Measurements from ENCODE around the gene BARD1.
"Not testable (repeated sequence)": the region's sequence is repeated elsewhere in the genome, so short reads cannot be mapped to it uniquely, and the experiment has no call there.

Gene BARD1

DNA sequence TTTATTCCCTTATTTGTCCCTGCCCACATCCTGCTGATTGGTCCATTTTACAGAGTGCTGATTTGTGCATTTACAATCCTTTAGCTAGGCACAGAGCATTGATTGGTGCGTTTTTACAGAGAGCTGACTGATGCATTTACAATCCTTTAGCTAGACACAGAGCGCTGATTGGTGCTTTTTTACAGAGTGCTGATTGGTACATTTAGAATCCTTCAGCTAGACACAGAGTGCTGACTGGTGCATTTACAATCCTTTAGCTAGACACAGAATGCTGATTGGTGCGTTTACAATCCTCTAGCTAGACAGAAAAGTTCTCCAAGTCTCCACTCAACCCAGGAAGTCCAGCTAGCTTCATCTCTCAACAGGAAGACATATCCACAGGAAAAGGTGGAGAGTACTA, 91.6 kb downstream of the BARD1 start:
- not testable (repeated sequence) for H3K27ac ChIP-seq (ENCODE audit: low read depth, low read length, severe bottlenecking); H3K9me3 ChIP-seq (ENCODE audit: control insufficient read depth, low read length); H3K4me3 ChIP-seq (ENCODE audit: extremely low read depth, insufficient read depth, low read length, poor library complexity, severe bottlenecking); H3K4me1 ChIP-seq (ENCODE audit: control insufficient read depth, insufficient read depth, low read length, poor library complexity, severe bottlenecking); H3K36me3 ChIP-seq (ENCODE audit: control insufficient read depth, insufficient read depth, low read length)
- 90 to 92% methylated on average over 3 of the region's 3 CpGs for WGBS, 2 experiments (ENCODE audit: insufficient coverage in 2 of 2)

DNA sequence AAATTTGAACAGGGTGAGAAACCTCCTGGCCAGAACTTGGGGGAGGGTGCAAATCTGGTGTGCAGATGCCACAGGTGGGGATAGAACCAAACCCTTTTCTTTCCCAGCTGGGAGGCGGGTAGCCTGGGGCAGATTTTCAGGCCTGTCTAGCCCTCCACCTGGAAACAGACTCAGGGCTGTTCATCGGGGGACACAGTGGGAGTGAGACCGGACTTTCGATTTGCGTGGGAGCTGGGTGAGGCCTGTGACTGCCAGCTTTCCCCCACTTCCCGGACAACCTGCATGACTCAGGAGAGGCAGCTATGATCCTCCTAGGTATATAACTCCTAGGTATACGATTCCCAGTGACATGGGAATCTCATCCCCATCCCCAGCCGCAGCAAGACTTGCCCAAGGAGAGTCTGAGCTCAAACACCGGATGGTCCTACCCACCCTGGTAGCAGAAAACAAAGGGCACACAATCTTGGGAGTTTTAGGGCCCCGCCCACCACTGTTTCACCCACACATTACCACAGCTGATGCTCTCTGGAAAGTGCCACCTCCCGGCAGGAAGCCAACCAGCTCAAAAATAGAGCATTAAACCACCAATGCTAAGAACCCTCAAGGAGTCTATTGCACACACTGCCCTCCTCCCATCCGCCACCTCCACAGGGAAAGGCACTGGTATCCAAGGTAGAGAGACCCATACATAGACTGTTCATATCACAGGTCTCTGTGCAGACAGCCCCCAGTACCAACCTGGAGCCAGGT, 92.5 kb downstream of the BARD1 start:
- Histone ChIP-seq H3K9me3 (ENCODE audit: control insufficient read depth, low read length) (no peaks in the 10 kb centered on the region), H3K36me3 (ENCODE audit: control insufficient read depth, insufficient read depth, low read length) (peaks cover 8% of the 10 kb centered on the region), H3K27ac (ENCODE audit: low read depth, low read length, severe bottlenecking) (no peak overlapping the region), H3K4me1 (ENCODE audit: control insufficient read depth, insufficient read depth, low read length, poor library complexity, severe bottlenecking) (no peaks in the 10 kb centered on the region), H3K4me3 (ENCODE audit: extremely low read depth, insufficient read depth, low read length, poor library complexity, severe bottlenecking) (no peak overlapping the region)
- 85 to 90% methylated on average over 6 to 9 of the region's 12 CpGs for WGBS, 2 experiments (ENCODE audit: insufficient coverage in 2 of 2)

DNA sequence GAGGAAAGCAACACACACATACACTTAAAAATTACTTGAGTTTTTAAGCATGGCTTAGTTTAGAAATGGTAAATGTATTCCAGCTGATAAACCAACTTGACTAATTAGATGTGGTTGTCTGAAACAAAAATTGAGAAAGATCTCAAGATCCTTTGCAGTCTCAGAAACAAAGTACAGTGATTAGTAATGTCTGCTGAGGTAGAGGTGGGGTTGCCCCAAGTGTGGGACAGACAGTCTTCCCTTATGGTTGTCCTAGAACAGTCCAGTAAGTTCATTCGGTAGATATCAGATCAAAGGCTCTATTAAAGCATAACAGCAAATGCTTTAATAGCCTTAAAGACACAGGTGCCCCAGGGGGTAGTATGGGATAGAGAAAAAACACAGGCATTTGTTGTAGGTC, 94.5 kb downstream of the BARD1 start:
- Histone ChIP-seq H3K4me1 (ENCODE audit: control insufficient read depth, insufficient read depth, low read length, poor library complexity, severe bottlenecking) (no peaks in the 10 kb centered on the region), H3K27ac (ENCODE audit: low read depth, low read length, severe bottlenecking) (no peak overlapping the region), H3K4me3 (ENCODE audit: extremely low read depth, insufficient read depth, low read length, poor library complexity, severe bottlenecking) (no peak overlapping the region), H3K9me3 (ENCODE audit: control insufficient read depth, low read length) (no peaks in the 10 kb centered on the region), H3K36me3 (ENCODE audit: control insufficient read depth, insufficient read depth, low read length) (peaks cover 8% of the 10 kb centered on the region)
- WGBS, 2 experiments (ENCODE audit: insufficient coverage in 2 of 2) = no CpG with 5 or more reads among the region's 1 CpG

DNA sequence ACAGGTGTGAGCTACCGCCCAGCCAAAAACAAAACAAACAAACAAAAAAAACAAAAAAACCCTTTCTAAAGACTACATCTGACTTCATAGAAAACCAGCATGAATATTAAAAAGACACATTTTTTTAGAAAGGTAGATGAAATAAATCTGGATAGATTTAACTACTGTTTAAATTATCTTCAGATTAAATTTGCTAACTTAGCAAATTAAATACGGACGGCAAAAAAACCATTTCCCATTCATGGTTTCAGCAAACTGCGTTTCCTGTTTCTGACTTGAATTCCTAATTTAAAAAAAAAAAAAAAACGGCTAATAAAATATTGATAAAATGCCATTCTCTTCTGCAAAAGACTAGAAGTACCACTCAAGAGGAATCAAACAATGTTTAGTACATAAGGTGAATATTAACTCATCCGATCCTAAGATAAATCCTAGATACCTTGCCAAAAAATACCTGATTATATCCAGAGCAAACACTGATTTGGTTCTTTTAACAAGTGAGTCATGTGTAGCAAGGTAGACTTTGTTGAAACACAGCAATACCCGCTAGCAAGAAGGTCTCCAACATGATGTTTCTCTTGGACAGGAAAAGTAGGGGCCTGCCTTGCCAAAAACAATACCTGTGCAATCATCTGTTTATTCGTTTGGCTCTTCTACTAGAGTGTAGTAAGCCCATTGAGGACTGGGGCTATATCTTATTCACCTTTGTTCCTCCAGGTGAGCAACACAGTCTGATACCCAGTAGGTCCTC, 96.2 kb downstream of the BARD1 start:
- Histone ChIP-seq H3K4me1 (ENCODE audit: control insufficient read depth, insufficient read depth, low read length, poor library complexity, severe bottlenecking) (no peaks in the 10 kb centered on the region), H3K27ac (ENCODE audit: low read depth, low read length, severe bottlenecking) (no peak overlapping the region), H3K36me3 (ENCODE audit: control insufficient read depth, insufficient read depth, low read length) (peaks cover 7% of the 10 kb centered on the region), H3K4me3 (ENCODE audit: extremely low read depth, insufficient read depth, low read length, poor library complexity, severe bottlenecking) (no peak overlapping the region), H3K9me3 (ENCODE audit: control insufficient read depth, low read length) (no peaks in the 10 kb centered on the region)
- WGBS, 2 experiments (ENCODE audit: insufficient coverage in 2 of 2) = 86 to 95% methylated on average over 2 of the region's 8 CpGs

DNA sequence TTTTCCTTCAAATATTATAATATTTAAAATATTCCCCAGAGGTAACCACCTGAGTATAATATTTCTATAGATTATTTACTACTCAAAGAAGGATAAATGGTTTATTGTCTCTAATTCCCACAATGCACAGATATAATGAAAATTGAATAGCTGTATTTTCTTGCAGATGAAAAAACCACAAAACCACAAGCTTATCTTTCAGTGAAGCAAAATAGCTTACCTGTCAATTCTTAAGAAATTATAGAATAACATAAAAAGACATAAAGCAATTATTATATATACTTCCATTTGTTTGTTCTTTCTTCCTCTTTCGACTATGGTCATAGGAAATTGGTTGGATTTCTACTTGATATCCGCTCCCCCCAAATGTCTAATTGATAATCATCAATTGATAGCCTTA, 98.8 kb downstream of the BARD1 start:
- no peaks in the 10 kb centered on the region for H3K36me3 ChIP-seq (ENCODE audit: control insufficient read depth, insufficient read depth, low read length)
- H3K4me3 ChIP-seq (ENCODE audit: extremely low read depth, insufficient read depth, low read length, poor library complexity, severe bottlenecking) = no peak overlapping the region
- H3K27ac ChIP-seq (ENCODE audit: low read depth, low read length, severe bottlenecking) = no peak overlapping the region
- H3K9me3 ChIP-seq (ENCODE audit: control insufficient read depth, low read length) = no peaks in the 10 kb centered on the region
- no CpG with 5 or more reads among the region's 2 CpGs for WGBS, 2 experiments (ENCODE audit: insufficient coverage in 2 of 2)
- no peaks in the 10 kb centered on the region for H3K4me1 ChIP-seq (ENCODE audit: control insufficient read depth, insufficient read depth, low read length, poor library complexity, severe bottlenecking)

- Histone ChIP-seq H3K4me1 (ENCODE audit: control insufficient read depth, insufficient read depth, low read length, poor library complexity, severe bottlenecking) (no peaks in the 10 kb centered on the region), H3K4me3 (ENCODE audit: extremely low read depth, insufficient read depth, low read length, poor library complexity, severe bottlenecking) (no peak overlapping the region), H3K9me3 (ENCODE audit: control insufficient read depth, low read length) (no peaks in the 10 kb centered on the region), H3K36me3 (ENCODE audit: control insufficient read depth, insufficient read depth, low read length) (no peaks in the 10 kb centered on the region), H3K27ac (ENCODE audit: low read depth, low read length, severe bottlenecking) (no peak overlapping the region)
- WGBS, 2 experiments (ENCODE audit: insufficient coverage in 2 of 2) = 13 to 17% methylated on average over 2 of the region's 2 CpGs
Measured at GRCh38 chr2:214706986-214707385, 102.5 kb downstream of the BARD1 start.

GRCh38 chr2:214699236-214699635, 110.2 kb downstream of the BARD1 start:
- no peak overlapping the region for H3K4me3 ChIP-seq (ENCODE audit: extremely low read depth, insufficient read depth, low read length, poor library complexity, severe bottlenecking)
- WGBS, 2 experiments (ENCODE audit: insufficient coverage in 2 of 2) = 50% methylated on average over 1 of the region's 2 CpGs; no CpG with 5 or more reads in 1 of the 2 experiments
- H3K9me3 ChIP-seq (ENCODE audit: control insufficient read depth, low read length) = no peaks in the 10 kb centered on the region
- peaks cover 5% of the 10 kb centered on the region for H3K4me1 ChIP-seq (ENCODE audit: control insufficient read depth, insufficient read depth, low read length, poor library complexity, severe bottlenecking)
- no peak overlapping the region for H3K27ac ChIP-seq (ENCODE audit: low read depth, low read length, severe bottlenecking)
- H3K36me3 ChIP-seq (ENCODE audit: control insufficient read depth, insufficient read depth, low read length) = no peaks in the 10 kb centered on the region

- H3K36me3 ChIP-seq (ENCODE audit: control insufficient read depth, insufficient read depth, low read length) = no peaks in the 10 kb centered on the region
- no peaks in the 10 kb centered on the region for H3K9me3 ChIP-seq (ENCODE audit: control insufficient read depth, low read length)
- H3K4me1 ChIP-seq (ENCODE audit: control insufficient read depth, insufficient read depth, low read length, poor library complexity, severe bottlenecking) = peaks cover 5% of the 10 kb centered on the region
- no peak overlapping the region for H3K27ac ChIP-seq (ENCODE audit: low read depth, low read length, severe bottlenecking)
- H3K4me3 ChIP-seq (ENCODE audit: extremely low read depth, insufficient read depth, low read length, poor library complexity, severe bottlenecking) = no peak overlapping the region
Measured at GRCh38 chr2:214696681-214697080, 112.8 kb downstream of the BARD1 start.

GRCh38 chr2:214695789-214696188, 113.7 kb downstream of the BARD1 start:
- Histone ChIP-seq H3K4me1 (ENCODE audit: control insufficient read depth, insufficient read depth, low read length, poor library complexity, severe bottlenecking) (peaks cover 5% of the 10 kb centered on the region), H3K9me3 (ENCODE audit: control insufficient read depth, low read length) (no peaks in the 10 kb centered on the region), H3K36me3 (ENCODE audit: control insufficient read depth, insufficient read depth, low read length) (no peaks in the 10 kb centered on the region), H3K27ac (ENCODE audit: low read depth, low read length, severe bottlenecking) (no peak overlapping the region), H3K4me3 (ENCODE audit: extremely low read depth, insufficient read depth, low read length, poor library complexity, severe bottlenecking) (no peak overlapping the region)
- no CpG with 5 or more reads among the region's 1 CpG for WGBS, 2 experiments (ENCODE audit: insufficient coverage in 2 of 2)

DNA sequence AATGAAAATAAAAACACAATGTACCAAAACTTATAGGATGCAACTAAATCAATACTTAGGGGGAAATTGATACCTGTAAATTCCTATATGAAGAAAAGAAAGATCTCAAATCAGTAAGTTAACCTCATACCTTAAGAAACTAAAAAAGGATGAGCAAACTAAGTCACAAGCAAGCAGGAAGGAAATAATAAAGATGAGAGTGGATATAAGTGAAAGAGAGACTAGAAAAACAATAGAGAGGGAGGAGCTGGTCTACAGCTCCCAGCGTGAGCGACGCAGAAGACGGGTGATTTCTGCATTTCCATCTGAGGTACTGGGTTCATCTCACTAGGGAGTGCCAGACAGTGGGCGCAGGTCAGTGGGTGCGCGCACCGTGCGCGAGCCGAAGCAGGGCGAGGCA, 125.9 kb downstream of the BARD1 start:
- not testable (repeated sequence) for H3K36me3 ChIP-seq (ENCODE audit: control insufficient read depth, insufficient read depth, low read length); H3K4me1 ChIP-seq (ENCODE audit: control insufficient read depth, insufficient read depth, low read length, poor library complexity, severe bottlenecking); H3K4me3 ChIP-seq (ENCODE audit: extremely low read depth, insufficient read depth, low read length, poor library complexity, severe bottlenecking); H3K27ac ChIP-seq (ENCODE audit: low read depth, low read length, severe bottlenecking); H3K9me3 ChIP-seq (ENCODE audit: control insufficient read depth, low read length)
- no CpG with 5 or more reads among the region's 12 CpGs for WGBS, 2 experiments (ENCODE audit: insufficient coverage in 2 of 2)

- H3K27ac ChIP-seq (ENCODE audit: low read depth, low read length, severe bottlenecking) = no peak overlapping the region
- H3K4me3 ChIP-seq (ENCODE audit: extremely low read depth, insufficient read depth, low read length, poor library complexity, severe bottlenecking) = no peak overlapping the region
- H3K36me3 ChIP-seq (ENCODE audit: control insufficient read depth, insufficient read depth, low read length) = no peaks in the 10 kb centered on the region
- no peaks in the 10 kb centered on the region for H3K4me1 ChIP-seq (ENCODE audit: control insufficient read depth, insufficient read depth, low read length, poor library complexity, severe bottlenecking)
- no CpG with 5 or more reads among the region's 1 CpG for WGBS, 2 experiments (ENCODE audit: insufficient coverage in 2 of 2)
- H3K9me3 ChIP-seq (ENCODE audit: control insufficient read depth, low read length) = no peaks in the 10 kb centered on the region
Measured at GRCh38 chr2:214679736-214680135, 129.7 kb downstream of the BARD1 start.

Data from mesodermal cell (in vitro differentiated cells).